Thyroid gland (tissue), 4 donors: ENCODE data around the gene C16orf86. TPM values are rescaled to one million over a fixed set of nuclear protein-coding genes. Genes with fewer than 3 reads are reported as not detected.

Experiments used
- DNase-seq, 2 donors: peaks; one replicate each; pipeline ENCODE4 v3.0.0-alpha.2; 2019
- H3K27ac ChIP-seq, 3 donors: fragments of 200-600 bp; sonication (generic); 1 replicate in 2 of 3; 2 replicates in 1 of 3; pipeline ENCODE4 v1.5.1; 2016 to 2019; ENCODE audit warnings: mild to moderate bottlenecking in 1 of 3, moderate library complexity in 1 of 3
- H3K27me3 ChIP-seq: fragments of 200-600 bp; sonication (generic); one replicate; pipeline ENCODE4 v1.5.1; 2019
- H3K36me3 ChIP-seq, 2 donors: fragments of 200-600 bp; sonication (generic); one replicate each; pipeline ENCODE4 v1.5.1; 2016 to 2019
- H3K4me1 ChIP-seq, 2 donors: fragments of 200-600 bp; sonication (generic); one replicate each; pipeline ENCODE4 v1.5.1; 2017 to 2019
- H3K4me3 ChIP-seq, 3 donors: fragments of 200-600 bp; sonication (generic); replicated peaks in 1 of 3; 1 replicate in 2 of 3; 2 replicates in 1 of 3; pipeline ENCODE4 v1.5.1; 2016; ENCODE audit warnings: mild to moderate bottlenecking in 1 of 3
- H3K9me3 ChIP-seq: fragments of 200-600 bp; sonication (generic); one replicate; pipeline ENCODE4 v1.5.1; 2017
- CTCF ChIP-seq, 6 experiments: fragments of 200-600 bp in 3 of 6; fragments of 450-650 bp in 3 of 6; sonication (generic) in 3 of 6; IDR thresholded peaks; one replicate each; pipeline ENCODE4 v1.5.1; 2016 to 2019; ENCODE audit warnings: antibody characterized with exemption in 6 of 6, mild to moderate bottlenecking in 2 of 6, inconsistent platforms in 1 of 6, moderate library complexity in 1 of 6
- POLR2A ChIP-seq, 2 donors: fragments of 450-650 bp; IDR thresholded peaks; one replicate each; pipeline ENCODE4 v1.6.1; 2017; ENCODE audit warnings: antibody characterized with exemption in 2 of 2, mild to moderate bottlenecking in 2 of 2, moderate library complexity in 1 of 2
- WGBS, 2 donors: methylation state at CpG; one replicate each; pipeline ENCODE4 v1.1.5; 2017; 5-methylcytosine and 5-hydroxymethylcytosine counted together
- intact Hi-C: fragments of 100-400 bp; cut with DNase I; formaldehyde crosslinking; loops from one replicate; pipeline ENCODE4 v1.15.1; 2023
- total RNA-seq, 4 donors: library from RNA; depleted of rRNA; stranded (reverse); fragments of >200 nt; gene quantifications; one replicate each; pipeline ENCODE4 v1.2.3, GENCODE V29; 2016

C16orf86 gene
- total RNA-seq, 4 donors from 2014 or later: 3.9 to 10.7 (median 6.9) TPM

- TF ChIP-seq CTCF (IDR thresholded peaks at IDR 0.05) (no peak), POLR2A (IDR thresholded peaks at IDR 0.05) (no peak)
- intact Hi-C loops: no loop called here
- no peak overlapping the region for H3K4me3 ChIP-seq
- H3K27me3 ChIP-seq: no peaks in the 10 kb centered on the region
- 85 to 87% methylated on average over 12 of the region's 12 CpGs for WGBS, 2 donors
- H3K9me3 ChIP-seq: no peaks in the 10 kb centered on the region
- DNase-seq: no peak
- H3K27ac ChIP-seq: no peak overlapping the region
- peaks cover 31 to 33% of the 10 kb centered on the region in 2 donors for H3K36me3 ChIP-seq
- H3K4me1 ChIP-seq: peaks cover 17 to 32% of the 10 kb centered on the region in 2 donors
Measured at GRCh38 chr16:67637625-67638024, 29.0 kb upstream of the C16orf86 start.

- TF ChIP-seq POLR2A (IDR thresholded peaks at IDR 0.05): no peak
- no peak overlapping the region for H3K27ac ChIP-seq
- H3K4me1 ChIP-seq: peaks cover 17 to 42% of the 10 kb centered on the region in 2 donors
- intact Hi-C loops: no loop called here
- H3K9me3 ChIP-seq: no peaks in the 10 kb centered on the region
- H3K27me3 ChIP-seq: peaks cover 4% of the 10 kb centered on the region
- no peak overlapping the region for H3K4me3 ChIP-seq
- H3K36me3 ChIP-seq: peaks cover 15 to 16% of the 10 kb centered on the region in 2 donors
- 14 to 32% methylated on average over 8 to 10 of the region's 10 CpGs for WGBS, 2 donors
- peak; percentile 95 for DNase-seq
Measured at GRCh38 chr16:67641779-67642708, 24.6 kb upstream of the C16orf86 start.

- no peak for TF ChIP-seq POLR2A (IDR thresholded peaks at IDR 0.05)
- intact Hi-C loops: no loop called here
- H3K9me3 ChIP-seq: no peaks in the 10 kb centered on the region
- H3K36me3 ChIP-seq: no peaks in the 10 kb centered on the region
- no peak for DNase-seq
- no peak overlapping the region for H3K4me3 ChIP-seq
- peaks cover 17 to 45% of the 10 kb centered on the region in 2 donors for H3K4me1 ChIP-seq
- 92 to 93% methylated on average over 9 of the region's 9 CpGs for WGBS, 2 donors
- no peak overlapping the region for H3K27ac ChIP-seq
- H3K27me3 ChIP-seq: peaks cover 17% of the 10 kb centered on the region
Measured at GRCh38 chr16:67644038-67644437, 22.6 kb upstream of the C16orf86 start.

GRCh38 chr16:67645397-67646121 is 21.1 kb upstream of the C16orf86 start:
- no peak overlapping the region for H3K27ac ChIP-seq
- H3K36me3 ChIP-seq: no peaks in the 10 kb centered on the region
- intact Hi-C loops: loop anchor here (5.0 kb wide), 1 partner anchor 98 kb away; no protein-coding TSS in a partner anchor
- no peaks in the 10 kb centered on the region for H3K9me3 ChIP-seq
- no peak for TF ChIP-seq POLR2A (IDR thresholded peaks at IDR 0.05)
- no peak for TF ChIP-seq CTCF (IDR thresholded peaks at IDR 0.05)
- H3K27me3 ChIP-seq: peaks cover 17% of the 10 kb centered on the region
- peaks cover 9 to 36% of the 10 kb centered on the region in 2 donors for H3K4me1 ChIP-seq
- 87 to 91% methylated on average over 6 to 9 of the region's 15 CpGs for WGBS, 2 donors
- H3K4me3 ChIP-seq: no peak overlapping the region
- DNase-seq: no peak

GRCh38 chr16:67647111-67647651 is 19.4 kb upstream of the C16orf86 start:
- Histone ChIP-seq H3K27ac (no peak overlapping the region), H3K4me3 (no peak overlapping the region), H3K9me3 (no peaks in the 10 kb centered on the region), H3K36me3 (no peaks in the 10 kb centered on the region), H3K27me3 (peaks cover 17% of the 10 kb centered on the region), H3K4me1 (peaks cover 0 to 23% of the 10 kb centered on the region in 2 donors)
- no peak for DNase-seq
- TF ChIP-seq POLR2A (IDR thresholded peaks at IDR 0.05) (no peak), CTCF (IDR thresholded peaks at IDR 0.05) (no peak)
- intact Hi-C loops: loop anchor here (5.0 kb wide), 1 partner anchor 100 kb away; no protein-coding TSS in a partner anchor
- 74 to 87% methylated on average over 3 to 15 of the region's 15 CpGs for whole genome bisulfite sequencing, 2 donors
